ENCODE results near the gene RRAS2.

RRAS2 gene

DNA sequence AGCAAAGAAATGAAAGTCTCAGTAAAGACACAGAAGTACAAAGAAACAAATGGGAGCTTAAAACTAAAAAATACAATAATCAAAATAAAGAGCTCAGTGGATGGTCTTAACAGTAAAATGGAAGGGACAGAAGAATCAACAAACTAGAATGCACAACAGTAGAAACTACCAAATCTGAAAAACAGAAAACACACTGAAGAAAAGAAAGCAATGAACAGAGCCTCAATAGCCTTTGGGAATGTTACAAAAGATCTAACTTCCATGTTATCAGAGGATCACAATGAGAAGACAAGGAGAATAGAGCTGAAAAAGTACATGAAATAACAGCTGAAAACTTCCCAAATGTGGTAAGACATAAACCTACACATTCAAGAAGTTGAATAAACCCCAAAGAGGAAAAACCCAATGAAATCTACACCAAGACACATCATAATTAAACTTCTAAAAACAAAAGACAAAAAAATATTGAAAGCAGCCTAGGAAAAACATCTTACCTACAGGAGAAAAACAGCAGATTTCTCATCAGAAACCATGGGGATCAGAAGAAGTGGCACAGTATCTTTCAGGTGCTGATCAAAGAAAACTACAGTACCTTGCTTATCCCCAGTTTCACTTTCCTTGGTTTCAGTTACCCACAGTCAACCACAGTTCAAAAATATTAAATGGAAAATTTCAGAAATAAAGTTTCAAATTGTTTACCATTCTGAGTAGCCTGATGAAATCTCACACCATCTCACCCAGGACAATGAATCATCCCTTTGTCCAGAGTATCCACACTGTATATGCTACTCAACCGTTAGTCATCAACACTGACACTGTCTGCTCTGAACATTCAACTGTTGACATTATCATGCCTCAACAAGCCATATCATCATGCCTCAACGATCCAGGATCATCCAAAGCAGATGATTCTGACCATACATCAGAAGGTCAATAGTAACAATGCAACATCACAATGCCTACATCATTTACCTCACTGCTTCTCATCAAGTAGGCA lies 22.2 kb downstream of the RRAS2 start:
- peak; percentile 79 for DNase-seq (ENCODE audit: low read depth)

DNA sequence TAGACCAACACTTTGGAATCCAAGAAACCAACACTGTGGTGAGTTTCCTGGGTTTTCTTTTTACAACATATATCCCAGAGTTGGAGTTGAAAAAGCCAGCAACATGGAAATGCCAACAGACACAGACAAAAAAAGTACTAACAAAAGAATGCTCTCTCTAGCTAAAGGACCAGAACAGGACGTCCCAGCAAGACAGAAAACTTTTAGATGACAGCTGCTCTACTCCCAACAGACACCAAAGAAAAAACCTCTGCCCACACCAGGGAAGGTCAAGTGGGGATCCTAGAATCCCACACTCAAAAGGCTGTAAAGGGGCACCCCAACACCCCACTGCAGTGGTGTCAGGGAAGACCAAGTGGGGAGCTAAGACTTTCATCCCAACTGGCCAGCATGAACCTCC lies 23.3 kb downstream of the RRAS2 start:
- no peak for DNase-seq (ENCODE audit: low read depth)

DNA sequence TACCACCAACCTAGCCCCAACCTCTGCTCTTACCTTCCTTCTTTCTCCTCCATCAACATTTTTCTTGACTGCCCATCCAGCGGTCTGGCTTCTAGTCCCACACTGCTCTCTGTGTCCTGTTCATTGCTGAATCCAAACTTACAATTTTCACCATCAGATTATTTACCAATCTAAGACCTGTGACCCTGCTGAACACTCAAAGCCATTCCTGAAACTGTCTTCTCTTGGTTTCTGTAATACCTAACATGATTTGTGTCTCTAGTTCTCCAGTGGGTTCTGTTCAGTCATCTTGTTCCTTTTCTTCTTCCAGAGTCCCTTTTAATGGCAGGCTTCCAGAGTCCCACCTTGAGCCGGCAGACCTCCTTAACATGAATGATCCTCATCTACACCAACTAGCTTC lies 24.1 kb downstream of the RRAS2 start:
- DNase-seq (ENCODE audit: low read depth) = no peak

DNA sequence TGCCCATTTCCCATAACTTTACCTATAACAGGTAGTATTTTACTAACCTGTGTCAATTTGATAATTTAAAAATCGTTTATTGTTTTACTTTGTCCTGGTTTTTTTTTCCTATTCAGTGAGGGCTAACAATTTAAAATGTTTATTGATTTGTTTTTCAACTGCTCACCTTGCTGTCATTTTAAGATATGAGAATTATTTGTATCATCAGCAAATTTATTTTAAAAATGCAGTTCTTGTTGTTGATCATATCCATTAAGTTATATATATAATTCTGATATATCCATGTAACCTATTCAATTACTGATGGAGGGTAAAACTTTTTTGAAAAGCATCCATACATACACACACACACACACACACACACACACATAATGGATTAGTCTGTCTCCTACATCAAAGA lies 24.8 kb downstream of the RRAS2 start:
- no peak for DNase-seq (ENCODE audit: low read depth)

DNA sequence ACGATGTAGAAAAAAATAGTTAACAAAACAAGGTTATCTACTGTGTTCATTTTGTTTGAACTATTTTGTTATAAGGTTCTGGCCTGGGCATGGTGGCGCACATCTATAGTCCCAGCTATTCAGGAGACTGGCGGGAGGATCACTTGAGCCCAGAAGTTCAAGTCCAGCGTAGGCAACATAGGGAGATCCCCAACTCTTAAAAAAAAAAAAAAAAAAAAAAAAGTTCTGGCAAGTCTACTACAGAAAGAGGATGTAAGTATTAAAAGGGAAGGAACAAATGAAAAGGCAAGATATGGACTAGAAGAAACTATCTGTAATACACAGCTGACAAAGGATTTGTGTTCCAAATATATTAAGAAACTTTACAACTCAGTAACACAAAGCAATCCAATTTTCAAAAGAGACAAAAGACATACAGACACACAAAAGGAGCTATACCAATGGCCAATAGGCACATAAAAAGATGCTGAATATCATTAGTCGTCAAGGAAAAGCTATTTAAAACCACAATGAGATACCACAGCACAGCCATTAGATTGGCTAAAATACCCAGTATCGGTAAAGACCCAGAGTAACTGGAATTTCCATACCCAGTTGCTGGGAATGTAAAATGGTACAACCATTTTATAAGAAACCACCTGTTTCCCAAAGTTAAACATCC lies 27.4 kb downstream of the RRAS2 start:
- DNase-seq (ENCODE audit: low read depth) = no peak

GRCh38 chr11:14330881-14331280 lies 28.1 kb downstream of the RRAS2 start:
- peak; percentile 10 for DNase-seq (ENCODE audit: low read depth)

GRCh38 chr11:14329702-14330101 lies 29.3 kb downstream of the RRAS2 start:
- no peak for DNase-seq (ENCODE audit: low read depth)

- no peak for DNase-seq (ENCODE audit: low read depth)
Measured at GRCh38 chr11:14327116-14327515, 31.9 kb downstream of the RRAS2 start.

GRCh38 chr11:14323118-14323676 lies 35.8 kb downstream of the RRAS2 start:
- DNase-seq (ENCODE audit: low read depth) = no peak

DNA sequence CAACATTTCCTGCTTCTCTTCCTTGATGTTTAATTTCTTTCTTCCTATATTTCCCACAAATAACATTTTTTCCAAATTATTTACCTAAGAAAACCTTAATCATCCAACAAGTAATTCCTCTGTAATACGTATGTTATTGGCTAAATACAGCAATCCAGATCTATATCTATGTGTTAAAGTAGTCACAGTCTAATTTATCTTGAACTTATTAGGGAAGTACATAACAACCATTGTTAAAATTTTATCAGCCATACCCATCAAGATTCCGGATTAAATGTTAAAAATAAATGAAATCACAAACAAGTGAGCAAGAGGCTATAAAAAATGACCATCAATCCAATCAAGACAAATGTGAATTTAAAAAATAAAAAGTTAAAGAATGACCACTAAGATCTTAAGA lies 36.5 kb downstream of the RRAS2 start:
- no peak for DNase-seq (ENCODE audit: low read depth)

DNA sequence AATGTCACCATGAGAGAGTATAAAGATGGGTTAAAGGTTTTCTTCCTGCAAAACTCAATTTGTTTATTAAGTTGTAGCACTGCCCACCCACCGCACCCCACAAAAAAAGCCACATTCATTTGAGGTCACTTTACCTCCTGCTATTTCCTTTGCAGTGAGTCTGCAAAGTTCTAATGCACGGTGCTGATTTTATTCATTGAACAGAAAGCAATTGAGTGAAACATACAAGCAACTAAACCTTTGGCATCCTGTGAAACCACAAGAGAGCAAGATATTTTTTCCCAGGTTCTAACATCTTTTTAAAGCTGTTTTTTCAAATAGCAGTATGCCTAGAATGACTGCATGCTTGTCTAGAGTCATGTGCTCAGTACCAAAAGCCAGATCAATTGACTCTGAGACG lies 39.0 kb downstream of the RRAS2 start:
- no peak for DNase-seq (ENCODE audit: low read depth)

- DNase-seq (ENCODE audit: low read depth) = no peak
Measured at GRCh38 chr11:14318581-14318981, 40.4 kb downstream of the RRAS2 start.

GRCh38 chr11:14317659-14318325 lies 41.2 kb downstream of the RRAS2 start:
- DNase-seq (ENCODE audit: low read depth) = no peak

DNA sequence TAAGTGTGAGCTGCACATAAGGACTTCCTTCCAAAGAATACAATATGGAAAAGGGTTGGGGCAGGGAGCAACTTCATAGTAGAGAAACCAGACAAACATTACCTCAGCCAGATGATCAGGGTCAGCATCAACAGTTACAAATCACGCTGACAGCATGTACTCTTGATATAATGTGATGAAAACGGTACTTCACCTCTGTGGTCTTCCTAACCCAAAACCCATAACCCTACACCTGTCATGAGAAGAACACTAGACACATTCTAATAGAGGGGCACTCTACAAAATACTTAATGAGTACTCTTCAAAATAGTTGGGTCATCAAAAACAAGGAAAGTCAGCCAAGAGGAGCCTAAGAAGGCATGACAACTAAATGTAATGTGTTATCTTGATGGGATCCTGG lies 43.9 kb downstream of the RRAS2 start:
- no peak for DNase-seq (ENCODE audit: low read depth)

DNA sequence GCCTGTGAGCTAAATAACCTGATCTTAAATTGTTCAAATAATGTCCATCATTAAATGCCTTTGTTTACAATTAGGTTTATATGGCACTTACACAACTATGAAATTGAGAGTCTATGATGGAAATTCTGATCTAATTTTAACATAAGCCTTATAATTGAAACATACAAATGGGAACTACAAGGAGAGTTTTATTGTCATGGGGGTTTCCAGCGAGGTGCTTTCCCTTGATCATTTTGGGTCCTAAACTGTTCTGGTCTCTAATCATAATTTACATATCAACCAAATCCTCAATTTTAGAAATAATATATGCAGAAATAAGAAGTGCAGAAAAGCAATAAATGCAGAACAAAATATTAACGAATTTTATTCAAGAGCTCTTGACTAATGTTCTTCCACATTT lies 44.9 kb downstream of the RRAS2 start:
- DNase-seq (ENCODE audit: low read depth) = no peak

- peak; percentile 52 for DNase-seq (ENCODE audit: low read depth)
Measured at GRCh38 chr11:14312736-14313438, 46.1 kb downstream of the RRAS2 start.

GRCh38 chr11:14310679-14311078 lies 48.3 kb downstream of the RRAS2 start:
- peak; percentile 79 for DNase-seq (ENCODE audit: low read depth)

DNA sequence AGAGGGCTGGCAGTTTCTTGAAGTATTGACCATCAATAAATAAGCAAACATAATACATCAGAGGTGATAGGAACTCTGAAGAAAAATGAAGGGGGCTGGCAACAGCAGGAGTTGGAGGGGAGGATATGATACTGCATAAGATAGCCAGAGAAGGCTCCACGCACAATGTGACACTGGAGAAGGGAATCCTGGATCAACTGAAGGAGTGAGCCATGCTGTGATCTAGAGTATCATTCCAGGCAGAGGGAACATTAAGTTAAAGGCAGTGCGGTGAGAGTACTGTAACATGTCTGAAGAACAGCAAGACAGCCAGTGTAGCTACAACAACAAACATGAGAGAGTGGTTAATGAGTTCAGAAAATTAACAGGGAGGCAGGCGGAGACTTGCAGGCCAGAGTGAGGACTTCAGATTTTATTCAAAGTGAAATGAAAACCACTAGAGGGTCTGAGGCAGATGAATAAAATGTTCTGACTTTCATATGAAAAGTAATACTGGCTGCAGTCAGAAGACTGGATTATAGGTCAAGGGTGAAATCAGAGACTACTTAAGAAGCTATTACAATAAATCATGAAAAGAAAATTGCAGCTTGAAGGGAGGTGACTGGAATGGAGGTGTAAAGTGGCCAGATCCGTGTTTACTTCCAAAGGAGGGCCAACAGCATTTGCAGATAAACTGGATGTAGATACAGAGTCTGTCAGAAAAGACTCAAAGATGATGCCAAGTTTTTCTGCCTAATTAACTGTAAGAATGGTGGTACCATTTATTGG lies 49.4 kb downstream of the RRAS2 start:
- DNase-seq (ENCODE audit: low read depth) = peak; percentile 10

- no peak for DNase-seq (ENCODE audit: low read depth)
Measured at GRCh38 chr11:14308897-14309387, 50.0 kb downstream of the RRAS2 start.

DNA sequence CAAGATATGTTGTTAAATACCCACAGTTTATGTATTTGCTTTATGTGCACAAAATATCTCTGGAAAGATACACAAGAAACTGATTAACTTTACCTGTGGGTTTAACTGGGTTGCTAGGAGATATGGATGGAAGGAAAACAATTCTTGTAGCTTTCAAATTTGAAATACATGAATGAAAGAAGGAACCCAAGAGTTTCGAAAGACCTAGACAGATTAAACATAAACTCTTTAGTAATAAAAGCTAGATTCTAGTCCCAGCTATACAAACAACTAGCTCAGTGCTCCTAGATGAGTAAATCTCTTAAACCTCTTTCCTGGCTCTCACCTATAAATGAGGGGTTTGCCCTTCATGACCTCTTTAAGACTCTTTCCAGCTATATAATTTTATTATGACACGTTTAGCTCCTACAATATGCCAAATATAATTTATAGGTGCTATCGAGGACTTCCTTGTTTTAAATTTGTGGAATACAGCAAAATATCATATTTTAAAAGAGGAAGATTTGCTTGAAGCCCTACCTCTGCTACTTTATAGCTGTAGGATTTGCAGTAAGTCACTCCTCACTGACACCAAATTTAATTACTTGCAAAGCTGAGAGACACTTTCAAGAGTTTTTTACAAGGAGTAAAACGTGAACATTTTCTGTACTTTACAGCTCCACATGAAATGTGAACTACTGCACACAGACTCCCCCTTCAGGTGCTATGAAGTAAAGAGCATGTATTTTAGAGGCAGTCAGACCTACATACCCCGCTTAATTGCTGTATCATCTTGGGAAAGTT lies 50.7 kb downstream of the RRAS2 start:
- DNase-seq (ENCODE audit: low read depth) = peak; percentile 42

All from fibroblast of gingiva (primary cell).